K562 treated with DMSO at 1 percent for 48 hours (cell line): ENCODE results near the gene WNK3. TPM values are rescaled to one million over a fixed set of nuclear protein-coding genes. Genes with fewer than 3 reads are reported as not detected.

Experiments
- total RNA-seq: library from RNA; unstranded; fragments of 300-600 nt; gene quantifications from 2 replicates; pipeline ENCODE4 v1.2.3, GENCODE V29; 2022; ENCODE audit warnings: low replicate concordance; ENCODE audit errors: extremely low read depth

WNK3 gene
- total RNA-seq, result not detected in 2 replicates

DNA sequence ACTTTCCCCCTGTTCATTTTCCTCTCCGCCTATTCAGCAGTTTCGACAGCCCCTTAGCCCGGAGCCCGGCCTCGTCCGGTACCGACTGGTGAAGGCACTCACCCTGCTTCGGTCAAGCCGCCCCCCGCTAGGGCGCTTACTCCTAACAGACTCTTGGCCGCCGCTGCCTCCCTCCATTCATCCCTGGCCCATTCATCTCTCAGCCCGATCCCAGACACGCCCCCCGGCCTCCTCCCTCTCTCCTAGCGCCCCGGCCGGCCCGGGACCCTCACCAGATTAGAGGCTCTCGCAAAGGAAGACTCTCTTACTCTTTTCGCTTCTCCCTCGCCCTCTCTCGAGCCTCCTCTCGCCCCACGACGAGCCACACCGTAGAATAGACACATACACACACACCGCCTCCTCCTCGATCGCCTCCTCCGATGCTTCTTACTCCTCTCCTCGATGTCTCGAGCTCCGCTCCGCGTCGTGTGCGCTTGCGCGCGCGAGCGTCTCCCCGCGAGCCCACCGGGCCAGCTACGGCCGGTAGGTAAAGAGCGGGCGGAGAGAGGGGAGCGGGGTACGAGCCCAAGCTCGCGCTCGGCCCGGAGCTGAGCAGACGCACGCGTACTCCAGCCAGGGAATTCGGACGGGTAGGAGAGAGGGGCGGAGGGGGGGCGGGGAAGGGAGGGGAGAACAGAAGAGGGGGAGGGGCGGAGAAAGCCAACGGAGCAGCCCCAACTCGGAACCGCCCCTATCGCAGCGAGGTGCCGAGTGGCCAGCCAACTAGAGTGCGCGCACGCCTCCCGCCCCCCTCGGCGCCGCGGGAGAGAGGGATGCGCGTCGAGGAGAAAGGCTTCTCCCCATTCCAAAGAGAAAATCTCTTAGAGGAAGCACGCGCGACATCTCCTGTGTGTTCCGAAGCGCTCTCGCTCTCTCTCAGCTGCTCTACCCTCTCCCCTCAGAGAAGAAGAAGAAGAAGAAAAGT lies at the start of gene WNK3:
Gene WNK3 (minus strand): TSS at position 633 of the 964 bp plus-strand sequence.

DNA sequence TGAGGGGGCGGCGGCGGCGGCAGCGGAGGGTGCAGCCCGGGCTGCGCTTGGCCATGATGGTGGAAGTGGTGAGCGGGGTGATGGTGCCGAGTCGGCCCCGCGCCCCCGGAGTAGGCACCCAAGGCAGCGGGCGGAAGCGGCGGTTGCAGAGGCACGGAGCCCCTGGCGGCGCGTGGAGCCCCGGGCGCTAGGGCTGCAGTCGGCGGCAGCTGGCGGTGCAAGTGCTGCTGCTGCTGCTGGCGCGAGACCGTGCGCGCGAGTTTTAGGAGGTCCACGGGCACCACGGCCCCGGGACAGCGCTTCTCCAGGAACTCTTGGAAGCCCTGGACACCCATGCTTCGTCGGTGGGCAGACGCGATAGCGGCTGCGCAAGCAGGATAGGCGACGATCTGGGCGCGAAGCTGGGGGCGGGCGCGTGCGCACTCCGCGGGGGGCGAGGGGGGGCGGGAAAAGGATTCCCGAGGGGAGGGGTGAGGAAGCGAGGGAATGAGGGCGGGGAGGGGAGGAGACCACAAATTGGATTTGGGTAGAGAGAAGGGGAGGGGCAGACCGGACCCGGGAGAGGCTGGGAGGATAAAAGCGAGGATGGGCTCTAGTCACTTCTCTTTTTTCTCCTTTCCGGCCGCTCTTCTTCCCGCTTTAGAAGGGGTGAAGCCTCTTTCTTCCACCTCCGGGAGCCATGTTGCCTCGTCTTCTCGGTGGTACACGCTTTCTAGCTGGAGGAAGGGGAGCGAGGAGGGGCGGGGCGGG lies 174.8 kb downstream of the WNK3 start, which contains the start of gene FAM120C:
Gene FAM120C (minus strand): TSS at position 391 of the 750 bp plus-strand sequence. CDS start 56 bp downstream, at position 335.

Other genes starting within 250 kb of the WNK3 start
- gene FAM120C, start 174.8 kb downstream of the WNK3 start, total RNA-seq, result not detected in 2 replicates
- gene TSR2, start 82.4 kb upstream of the WNK3 start, total RNA-seq, result not detected in 2 replicates
- gene FGD1, start 138.2 kb upstream of the WNK3 start, total RNA-seq, result not detected in 2 replicates
- gene GNL3L, start 172.2 kb upstream of the WNK3 start, total RNA-seq, result not detected in 2 replicates